HG03575 (cell line): ENCODE data around the gene SRPRA.
"Not testable (repeated sequence)": the region's sequence is repeated elsewhere in the genome, so short reads cannot be mapped to it uniquely, and the experiment has no call there.

Experiments
- ATAC-seq: cut with Tn5 transposase; IDR thresholded peaks from one replicate; pipeline ENCODE4 v1.9.1; 2021; ENCODE audit not compliant: unreplicated experiment, insufficient number of reproducible peaks, low FRiP score; ENCODE audit errors: extremely low read depth

SRPRA gene

GRCh38 chr11:126290887-126291286, 22.2 kb upstream of the SRPRA start:
- no peak for ATAC-seq

- ATAC-seq: no peak
Measured at GRCh38 chr11:126288237-126288636, 19.5 kb upstream of the SRPRA start.

DNA sequence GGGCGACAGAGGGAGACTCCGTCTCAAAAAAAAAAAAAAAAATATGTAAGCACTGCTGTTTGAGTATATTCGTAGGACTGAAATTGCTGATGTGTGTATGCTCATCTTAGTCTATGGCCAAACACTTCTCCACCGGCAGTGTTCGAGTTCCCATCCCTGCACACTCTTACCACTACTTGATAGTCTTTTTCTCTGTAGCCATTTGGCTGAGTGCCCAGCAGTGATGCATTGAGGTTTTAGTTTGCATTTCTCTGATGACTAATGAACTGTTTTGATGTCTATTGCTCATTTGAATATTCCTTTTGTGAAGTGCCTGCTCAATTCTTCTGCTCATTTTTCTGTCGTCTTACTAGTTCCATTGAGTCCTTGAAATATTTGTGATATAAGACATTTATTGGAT, 16.1 kb upstream of the SRPRA start:
- no peak for ATAC-seq

DNA sequence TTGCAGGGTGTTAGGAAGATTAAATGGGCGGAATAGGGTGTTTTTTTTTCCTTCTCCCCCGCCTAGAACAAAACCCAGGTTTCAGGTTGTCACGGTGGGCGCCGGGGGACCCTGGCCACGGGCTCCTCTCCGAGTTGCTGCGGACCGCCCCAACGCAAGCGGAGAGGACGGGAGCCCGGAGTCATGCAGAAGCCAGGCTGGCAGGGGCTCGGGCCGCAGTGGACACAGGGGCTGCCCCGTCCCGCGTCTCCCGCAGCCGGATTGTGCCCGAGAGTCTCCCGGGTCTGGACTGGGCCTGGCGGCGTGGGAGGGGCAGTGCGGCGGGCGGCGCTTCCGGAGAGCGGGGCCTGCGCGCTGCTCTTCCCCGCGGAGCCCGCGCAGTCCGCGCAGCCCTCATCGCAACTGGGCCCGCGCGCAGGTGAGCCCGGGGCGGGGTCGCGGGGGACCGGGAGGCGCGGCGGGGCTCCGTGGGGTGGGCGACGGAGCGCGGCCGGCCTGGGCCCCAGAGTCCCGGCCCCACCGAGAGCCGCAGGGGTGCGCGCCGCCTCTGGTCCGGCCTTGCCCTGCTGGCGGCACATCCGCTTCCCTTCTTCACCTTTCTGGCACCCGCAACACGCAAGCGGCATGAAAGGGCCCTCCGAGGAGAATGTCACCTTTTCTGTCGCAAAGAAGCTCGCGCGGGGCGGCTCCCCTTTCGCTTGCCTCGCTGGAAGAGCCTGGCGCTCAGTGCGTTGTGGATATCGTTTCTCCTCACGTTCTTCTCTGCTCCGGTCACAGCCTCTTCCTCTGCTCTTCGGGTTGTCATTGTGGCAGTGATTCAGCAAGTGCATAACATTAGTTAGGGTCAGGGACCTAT, 14.3 kb upstream of the SRPRA start, which contains the start of gene TIRAP:
Gene TIRAP (plus strand): TSS at position 358 of the 856 bp plus-strand sequence. CDS start 7,802 bp downstream, outside the sequence.
- ATAC-seq: no peak

DNA sequence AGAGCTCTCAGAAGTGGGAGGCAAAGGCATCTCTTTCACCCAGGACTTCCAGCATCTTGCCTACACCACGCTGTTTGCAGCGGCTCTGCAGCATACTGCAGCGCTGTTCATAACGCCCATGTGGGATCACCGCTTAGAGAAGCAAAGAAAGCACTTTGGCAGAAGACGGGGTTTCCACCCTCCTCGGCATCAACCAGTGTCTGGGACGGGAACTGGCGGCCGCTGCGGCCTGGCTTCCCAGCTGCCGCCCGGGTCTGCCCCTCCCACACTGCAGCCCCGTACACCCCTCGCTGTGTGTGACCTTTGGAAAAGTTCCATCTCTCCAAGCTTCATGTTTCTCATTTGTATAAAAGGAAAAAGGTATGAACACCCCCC, 13.7 kb upstream of the SRPRA start:
- no peak for ATAC-seq

DNA sequence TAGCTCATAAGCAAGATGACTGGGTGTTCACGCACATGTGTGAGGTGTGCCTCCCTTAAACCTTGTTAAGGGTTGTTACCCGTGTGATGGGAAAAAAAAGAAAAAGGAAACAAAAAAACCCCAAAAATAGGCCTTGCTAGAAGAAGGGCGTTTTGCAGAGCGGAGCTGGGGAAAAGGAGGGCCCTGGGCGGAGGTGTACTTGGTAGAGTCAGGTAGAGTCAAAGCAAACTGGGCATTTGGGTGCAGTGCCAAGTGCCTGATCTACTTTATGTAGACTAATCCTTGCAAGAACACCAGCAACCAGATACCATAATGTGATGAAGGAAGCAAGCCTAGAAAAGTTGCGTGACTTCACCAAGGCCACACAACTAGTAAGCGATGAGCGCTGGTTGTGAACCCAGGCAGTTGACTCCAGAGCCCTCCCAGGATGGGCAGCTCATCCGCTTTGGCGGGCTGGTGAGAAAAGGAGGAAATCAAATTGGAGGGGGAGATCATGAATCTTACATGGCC, 13.0 kb upstream of the SRPRA start:
- ATAC-seq: no peak

DNA sequence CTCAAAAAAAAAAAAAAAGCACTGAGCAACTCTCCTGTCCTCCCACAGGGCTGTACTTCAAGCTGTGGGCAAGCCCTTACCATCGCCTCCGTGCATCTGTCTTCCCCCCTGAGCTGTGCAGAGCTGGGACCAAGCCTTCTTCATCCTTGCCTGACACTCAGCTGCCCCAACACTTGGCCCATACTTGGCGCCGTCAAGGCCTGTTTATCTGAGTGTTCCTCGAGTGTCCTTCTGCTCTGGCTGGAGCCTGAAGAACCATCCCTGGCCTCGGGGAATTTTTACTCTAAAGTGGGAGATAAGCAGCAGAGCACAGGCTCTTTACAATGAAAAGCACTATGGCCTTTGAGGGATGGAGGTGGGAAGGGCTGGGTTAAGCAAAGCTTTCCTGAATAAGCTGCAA, 12.6 kb upstream of the SRPRA start:
- ATAC-seq: no peak

GRCh38 chr11:126280595-126280994, 11.9 kb upstream of the SRPRA start:
- ATAC-seq: no peak

DNA sequence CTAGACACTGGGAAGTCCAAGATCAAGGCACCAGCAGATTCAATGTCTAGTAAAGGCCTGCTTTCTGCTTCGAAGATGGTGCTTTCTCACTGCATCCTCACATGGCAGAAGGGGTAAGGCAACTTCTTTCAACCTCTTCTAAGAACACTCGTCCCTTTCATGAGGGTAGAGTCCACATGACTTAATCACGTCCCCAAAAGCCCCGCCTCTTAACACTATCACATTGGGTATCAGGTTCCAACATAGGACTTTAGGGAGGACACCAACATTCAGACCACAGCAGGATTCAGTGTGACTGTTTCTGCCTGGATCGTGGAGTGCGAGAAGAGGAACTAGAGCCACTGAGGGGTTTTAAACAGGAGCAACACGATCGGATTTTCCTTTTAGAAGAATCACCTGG, 10.5 kb upstream of the SRPRA start:
- ATAC-seq: no peak

- ATAC-seq: no peak
Measured at GRCh38 chr11:126277780-126278179, 9.1 kb upstream of the SRPRA start.

- no peak for ATAC-seq
Measured at GRCh38 chr11:126277322-126277721, 8.6 kb upstream of the SRPRA start.

- ATAC-seq: no peak
Measured at GRCh38 chr11:126268361-126268707, 361 bp downstream of the SRPRA start.

- ATAC-seq: no peak
Measured at GRCh38 chr11:126267650-126268049, 1.0 kb downstream of the SRPRA start.

- ATAC-seq: no peak
Measured at GRCh38 chr11:126265811-126266210, 2.9 kb downstream of the SRPRA start.

GRCh38 chr11:126263489-126263888, 5.2 kb downstream of the SRPRA start:
- ATAC-seq: no peak

- no peak for ATAC-seq
Measured at GRCh38 chr11:126262216-126262615, 6.5 kb downstream of the SRPRA start.

DNA sequence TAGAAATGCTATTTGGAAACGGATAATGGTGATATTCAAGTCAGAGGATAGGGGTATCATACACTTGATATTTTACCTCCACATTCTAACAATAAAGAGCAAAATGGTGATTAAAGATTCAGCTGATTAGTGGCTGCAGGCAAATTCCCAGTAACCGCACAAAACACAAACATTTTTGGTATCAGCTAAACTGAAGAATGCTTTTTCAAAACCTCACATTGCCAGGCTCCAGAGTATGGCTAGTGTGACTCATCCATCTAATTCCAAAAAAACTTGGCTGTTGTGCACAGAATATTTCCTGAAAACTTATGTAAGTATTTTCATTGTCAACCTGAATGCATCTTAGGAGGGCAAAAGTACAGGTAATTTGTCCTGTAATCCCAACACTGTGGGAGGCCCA, 10.9 kb downstream of the SRPRA start:
- no peak for ATAC-seq

DNA sequence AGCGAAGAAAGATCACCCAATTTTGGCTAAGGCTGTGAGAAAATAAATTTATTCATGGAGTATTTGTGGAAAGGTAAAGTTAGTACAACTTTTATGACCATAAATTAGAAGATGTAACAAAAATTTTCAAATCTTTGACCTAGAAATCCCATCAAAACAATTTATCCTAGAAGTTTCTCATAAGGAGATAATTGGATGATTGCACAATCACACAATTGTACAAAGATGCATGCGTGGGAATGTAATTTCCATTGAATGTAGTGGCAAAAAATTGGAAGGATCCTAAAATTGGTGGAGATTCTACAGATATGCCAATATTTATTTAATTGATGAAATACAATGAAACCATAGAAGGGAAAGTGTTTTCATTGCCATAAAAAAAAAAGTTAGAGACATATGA, 11.6 kb downstream of the SRPRA start:
- no peak for ATAC-seq

DNA sequence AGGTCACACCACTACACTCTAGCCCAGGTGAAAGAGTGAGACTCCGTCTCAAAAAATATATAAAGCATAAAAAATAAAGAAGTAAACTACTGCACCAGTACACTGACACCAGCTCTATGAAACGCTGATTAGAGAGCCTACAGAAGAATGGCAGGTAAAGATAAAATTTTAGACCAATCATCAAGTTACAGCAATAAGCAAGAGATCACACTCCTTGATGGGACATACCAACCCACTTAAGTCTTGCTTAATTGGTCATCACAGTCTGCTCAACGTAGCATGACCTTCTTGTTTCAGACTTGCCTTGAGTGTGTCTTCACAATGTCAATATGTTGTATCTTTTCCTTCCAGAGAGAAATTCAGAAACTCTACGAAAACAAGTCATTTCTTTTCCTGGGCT, 12.5 kb downstream of the SRPRA start:
- ATAC-seq: no peak

GRCh38 chr11:126255507-126255906, 13.2 kb downstream of the SRPRA start:
- ATAC-seq: not testable (repeated sequence)

DNA sequence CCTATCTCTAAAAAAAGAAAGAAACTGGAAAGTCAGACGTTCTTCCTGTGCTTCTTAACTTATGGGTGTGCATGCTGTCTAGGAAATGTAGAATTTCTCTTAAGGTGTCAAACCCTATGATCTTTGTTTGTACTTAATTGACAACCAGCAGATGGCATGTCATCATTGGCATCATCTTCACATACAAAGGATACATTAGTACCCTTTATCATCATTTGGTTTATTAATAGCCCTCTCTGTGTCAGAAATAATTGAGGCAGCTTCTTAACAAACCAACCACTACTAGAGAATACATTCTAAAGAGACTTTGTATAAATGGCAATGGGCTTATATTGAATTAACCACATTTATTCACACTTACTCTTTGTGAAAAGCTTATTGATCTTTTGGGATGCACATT, 13.9 kb downstream of the SRPRA start:
- ATAC-seq: no peak
